GM18870 (cell line): ENCODE measurements around the gene MRPL3.
"Not testable (repeated sequence)": the region's sequence is repeated elsewhere in the genome, so short reads cannot be mapped to it uniquely, and the experiment has no call there.

Experiments used
- ATAC-seq: cut with Tn5 transposase; IDR thresholded peaks from one replicate; pipeline ENCODE4 v1.9.1; 2021; ENCODE audit warnings: moderate library complexity; ENCODE audit not compliant: unreplicated experiment

Gene MRPL3

DNA sequence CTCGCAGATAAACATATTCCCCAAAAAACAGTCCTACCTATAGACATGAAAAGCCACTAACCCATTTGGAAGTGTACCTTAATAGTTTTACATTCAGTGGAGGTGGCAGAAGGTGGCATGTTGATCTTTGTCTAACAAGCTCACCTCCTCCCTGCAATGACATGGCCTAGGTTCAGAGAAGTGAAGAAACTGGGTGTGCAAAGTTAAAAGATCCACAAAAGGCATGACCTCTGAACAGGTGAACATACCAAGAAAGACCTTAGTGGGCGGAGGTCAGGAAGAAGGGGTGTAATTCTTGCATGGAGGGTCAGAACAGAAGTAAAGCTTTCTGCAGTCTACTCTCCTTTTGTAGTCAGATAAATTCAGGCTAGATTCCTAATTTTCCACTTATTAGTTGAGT lies 822 bp downstream of the MRPL3 start:
- no peak for ATAC-seq

DNA sequence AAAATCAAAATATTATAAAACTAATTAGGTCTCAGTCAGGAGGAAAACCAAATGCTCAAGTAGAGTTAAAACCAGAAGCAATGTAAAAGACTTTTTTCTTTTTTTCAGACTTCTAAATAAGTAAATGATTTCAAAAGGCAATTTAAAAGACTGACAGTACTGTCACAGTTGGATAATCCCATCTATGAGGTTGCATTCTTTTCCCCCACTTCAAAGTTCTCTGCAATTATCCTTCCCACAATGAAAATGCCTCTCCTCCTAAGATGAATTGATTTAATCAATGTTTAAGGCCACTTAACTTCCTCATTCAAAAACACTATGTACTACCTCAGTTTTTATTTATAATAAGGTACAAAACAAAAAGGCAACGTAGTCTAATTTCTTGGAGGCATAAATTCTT lies 8.1 kb downstream of the MRPL3 start:
- no peak for ATAC-seq

DNA sequence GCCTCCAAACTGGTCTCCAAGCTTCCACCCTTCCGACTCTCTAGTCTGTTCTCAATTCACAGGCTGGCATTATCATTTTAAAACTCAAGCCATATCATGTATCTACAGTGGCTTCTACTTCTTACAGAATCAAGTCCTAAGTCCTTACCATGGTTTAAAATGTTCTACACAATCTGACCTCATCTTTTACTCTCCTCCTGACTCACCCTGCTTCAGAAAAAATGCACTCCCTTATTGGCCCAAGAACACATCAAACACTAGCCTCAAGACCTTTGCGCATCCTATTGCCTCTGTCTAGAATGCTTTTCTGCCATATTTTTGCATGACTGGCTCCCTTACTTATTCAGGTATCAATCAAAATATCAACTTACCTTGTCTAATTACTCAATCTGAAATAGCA lies 11.0 kb downstream of the MRPL3 start:
- ATAC-seq, result no peak

DNA sequence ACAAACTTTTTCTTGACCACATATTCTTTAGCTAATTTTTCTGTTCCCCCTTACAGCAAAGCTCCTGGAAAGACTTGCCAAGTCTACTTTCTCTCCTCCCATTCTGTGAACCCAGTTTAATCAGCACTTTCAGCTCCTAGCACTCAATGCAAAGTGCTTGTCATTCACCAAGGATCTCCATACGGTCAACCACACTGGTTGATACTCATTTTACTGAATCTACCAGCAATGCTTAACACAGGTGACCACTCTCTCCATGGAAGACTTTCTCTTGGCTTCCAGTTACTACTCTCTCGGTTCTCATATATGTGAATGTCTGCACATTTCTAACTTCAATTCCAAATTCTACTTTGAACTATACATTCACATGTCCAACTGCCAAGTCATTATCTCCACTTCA lies 11.7 kb downstream of the MRPL3 start:
- ATAC-seq, result no peak

DNA sequence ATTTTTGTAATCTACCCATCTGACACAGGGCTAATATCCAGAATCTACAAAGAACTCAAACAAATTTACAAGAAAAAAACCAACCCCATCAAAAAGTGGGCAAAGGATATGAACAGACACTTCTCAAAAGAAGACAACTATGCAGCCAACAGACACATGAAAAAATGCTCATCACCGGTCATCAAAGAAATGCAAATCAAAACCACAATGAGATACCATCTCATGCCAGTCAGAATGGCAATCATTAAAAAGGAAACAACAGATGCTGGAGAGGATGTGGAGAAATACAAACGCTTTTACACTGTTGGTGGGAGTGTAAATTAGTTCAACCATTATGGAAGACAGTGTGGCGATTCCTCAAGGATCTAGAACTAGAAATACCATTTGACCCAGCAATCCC lies 16.2 kb downstream of the MRPL3 start:
- ATAC-seq, result not testable (repeated sequence)

DNA sequence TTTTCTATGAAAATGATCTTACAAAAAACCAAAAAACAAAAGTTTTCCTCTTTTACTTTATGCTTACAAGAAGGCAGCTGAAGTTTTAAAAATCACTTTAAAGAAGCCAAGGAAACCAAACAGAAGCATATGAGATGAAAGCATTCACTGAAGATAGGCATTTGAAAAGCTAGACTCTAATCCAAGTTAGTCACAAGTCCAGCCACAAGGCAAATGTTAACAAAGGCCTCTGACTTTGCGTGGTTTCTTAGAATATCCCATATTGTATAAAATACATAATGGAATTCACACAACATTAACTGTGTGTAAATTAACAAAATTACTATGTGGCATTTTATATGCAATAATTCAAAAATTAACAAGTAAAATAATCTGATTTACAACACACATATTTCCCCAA lies 17.7 kb downstream of the MRPL3 start:
- no peak for ATAC-seq

DNA sequence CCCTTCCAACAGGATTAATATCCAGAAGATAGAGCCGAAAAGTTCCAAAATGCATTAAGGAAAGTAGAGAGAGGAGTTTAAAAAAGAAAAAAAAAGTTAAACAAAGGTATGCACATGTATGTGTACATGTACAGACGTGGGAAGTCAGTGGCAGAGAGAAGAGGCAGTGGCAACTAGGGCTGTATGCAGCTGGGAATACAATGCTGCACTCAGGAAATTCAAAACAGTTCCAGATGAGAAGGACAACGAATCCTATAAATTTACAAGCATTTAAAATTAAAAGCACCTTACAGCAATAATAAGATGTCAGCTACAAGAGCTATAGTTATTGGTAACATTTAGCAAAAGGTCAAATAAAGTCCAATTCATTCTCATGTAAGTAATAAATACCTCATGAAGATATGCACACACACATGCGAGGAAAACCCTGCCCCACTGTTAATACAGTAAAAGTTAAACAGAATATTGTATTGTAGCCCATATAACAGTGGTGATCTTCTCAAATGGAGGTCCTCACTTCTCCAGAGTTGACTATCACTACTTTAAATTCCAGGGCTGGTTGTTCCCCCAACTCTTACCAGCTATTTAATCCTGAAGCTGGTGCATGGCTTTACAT lies 18.2 kb downstream of the MRPL3 start:
- no peak for ATAC-seq

DNA sequence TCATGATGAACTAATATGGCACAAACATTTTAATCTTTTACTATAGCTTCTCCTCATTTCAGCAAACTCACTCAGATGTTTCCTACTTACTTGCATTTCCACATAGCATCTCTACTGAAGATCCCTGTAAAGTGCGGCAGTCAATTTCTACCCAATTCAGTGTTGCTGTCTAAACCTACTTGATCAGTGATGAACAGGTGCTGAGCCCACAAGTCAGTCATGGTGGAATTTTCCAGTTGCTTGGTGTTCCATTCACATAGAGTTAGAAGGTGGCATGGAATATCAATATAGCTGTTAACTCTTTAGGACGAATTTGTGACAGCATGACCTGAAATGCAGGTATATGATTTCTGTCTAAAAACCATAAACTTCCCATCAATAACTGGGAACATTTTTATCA lies 22.7 kb downstream of the MRPL3 start:
- no peak for ATAC-seq

DNA sequence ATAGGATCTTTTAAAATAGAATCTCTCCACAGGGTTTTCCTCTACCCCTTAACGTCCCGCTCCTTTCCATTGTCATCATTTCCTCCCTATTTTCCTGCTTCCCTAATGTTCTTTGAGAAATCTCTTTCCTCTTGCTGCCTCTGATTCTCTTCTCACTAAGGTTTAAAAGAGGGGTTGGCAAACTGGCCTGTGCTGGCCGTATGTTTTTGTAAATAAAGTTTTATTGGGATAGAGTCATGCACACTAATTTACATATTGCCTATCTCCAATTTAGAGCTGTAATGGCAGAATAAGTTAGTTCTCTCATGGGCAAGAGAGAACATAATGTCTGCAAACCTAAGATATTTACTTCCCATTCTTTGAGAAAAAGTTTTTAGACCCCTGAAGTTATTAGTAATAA lies 25.0 kb downstream of the MRPL3 start:
- ATAC-seq, result no peak

DNA sequence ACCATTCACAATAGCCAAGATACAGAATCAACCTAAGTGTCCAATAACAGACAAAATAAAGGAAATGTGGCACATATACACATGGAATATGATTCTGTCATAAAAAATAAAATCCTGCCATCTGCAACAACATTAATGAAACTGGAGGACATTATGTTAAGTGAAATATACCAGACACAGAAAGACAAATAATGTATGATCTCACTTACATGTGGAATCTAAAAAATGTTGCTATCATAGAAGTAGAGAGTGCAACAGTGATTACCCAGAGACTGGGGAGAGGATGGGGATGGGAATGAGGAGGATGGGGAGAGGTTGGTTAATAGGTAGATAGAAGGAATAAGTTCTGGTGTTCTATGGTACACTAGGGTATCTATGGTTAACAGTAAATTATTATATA lies 28.7 kb downstream of the MRPL3 start:
- ATAC-seq, result no peak

DNA sequence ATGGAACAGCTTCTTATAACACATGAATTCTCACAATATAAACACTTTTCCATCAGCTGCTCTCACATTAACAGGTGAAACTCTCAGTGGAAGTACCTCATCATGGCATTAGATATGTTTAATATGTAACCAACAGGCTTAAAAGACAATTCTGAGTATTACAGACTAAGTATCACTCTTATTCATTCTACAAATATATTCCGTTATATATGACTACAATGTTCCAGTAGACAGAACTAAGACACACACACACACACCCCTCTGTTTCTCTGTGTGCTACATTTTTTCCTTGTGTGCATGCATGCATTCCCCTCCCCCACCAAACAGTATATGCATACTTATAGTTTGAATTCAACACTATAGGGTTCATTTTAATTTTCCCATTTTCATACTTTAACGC lies 32.4 kb downstream of the MRPL3 start:
- no peak for ATAC-seq

DNA sequence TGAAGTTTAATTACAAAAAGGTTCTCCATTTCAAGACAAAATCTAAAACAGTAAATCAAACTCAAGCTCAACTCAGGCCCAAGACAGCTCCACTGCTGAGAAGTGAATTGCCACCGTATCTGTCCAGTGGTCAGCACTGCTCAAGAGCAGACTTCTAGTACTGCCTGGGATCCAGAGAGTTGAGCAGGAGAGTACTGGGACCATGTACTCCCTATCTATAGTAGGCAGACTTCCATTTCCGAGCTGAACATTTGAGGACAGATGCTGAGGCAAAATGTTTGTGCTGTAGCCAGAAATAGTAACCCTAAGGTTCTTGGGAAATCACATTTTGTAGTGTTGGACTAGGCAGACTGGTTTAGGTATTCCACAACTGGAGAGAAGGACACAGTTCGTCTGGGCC lies 44.1 kb downstream of the MRPL3 start:
- no peak for ATAC-seq

DNA sequence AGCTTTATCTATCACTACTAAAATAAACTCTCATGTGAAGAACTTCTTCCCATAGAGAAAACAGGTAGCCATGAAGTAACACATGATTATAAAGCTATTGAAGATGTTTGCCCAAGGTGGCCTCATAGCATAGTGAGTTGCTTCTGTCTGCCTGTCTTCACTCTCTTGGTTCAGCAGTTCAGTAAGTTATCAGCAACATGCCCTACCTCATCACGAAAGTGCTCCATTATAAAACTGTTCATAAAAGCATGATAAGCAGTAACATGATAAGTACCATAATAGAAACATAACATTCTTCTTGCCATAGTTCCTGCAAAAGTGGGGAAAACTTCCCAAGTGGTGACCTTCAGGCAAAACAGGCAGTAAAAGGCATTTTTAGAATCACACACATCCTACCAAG lies 45.6 kb downstream of the MRPL3 start:
- no peak for ATAC-seq

DNA sequence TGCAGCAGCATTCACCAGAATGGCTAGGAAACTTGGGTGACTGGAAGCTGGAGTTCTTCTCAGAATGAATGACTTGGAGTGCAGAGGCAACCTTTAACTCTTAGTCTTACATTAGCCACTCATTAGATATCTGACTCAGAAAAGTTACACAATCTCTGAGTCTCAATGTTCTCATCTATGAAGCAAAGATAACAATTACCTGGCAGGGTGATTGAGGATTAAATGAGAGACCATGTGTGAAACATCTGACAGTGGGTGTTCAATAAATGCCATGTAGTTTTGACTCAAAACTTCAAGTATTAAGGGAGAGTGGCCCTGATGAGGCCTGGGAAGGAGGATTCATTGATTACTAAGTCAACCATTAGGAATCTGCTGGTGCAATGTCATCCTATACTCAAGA lies 48.3 kb downstream of the MRPL3 start:
- ATAC-seq, result no peak

DNA sequence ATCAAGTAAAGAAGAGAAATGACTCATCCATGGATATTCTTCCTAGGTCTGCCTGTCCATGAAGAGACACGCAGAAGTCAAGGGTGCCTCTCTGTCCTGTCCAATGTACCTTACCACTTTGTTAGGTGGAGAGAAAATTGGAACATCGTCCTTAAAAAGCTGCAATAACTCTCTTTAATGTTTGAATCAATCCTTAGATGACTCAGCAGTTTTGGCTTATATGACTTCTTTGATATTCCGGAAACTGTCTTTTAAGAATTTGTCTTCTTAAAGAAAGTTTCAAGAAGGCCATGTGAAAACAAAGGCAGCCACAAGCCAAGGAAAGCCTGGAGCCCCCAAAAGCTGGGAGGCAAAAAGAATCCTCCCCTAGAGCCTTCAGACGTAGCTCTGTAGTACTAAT lies 49.2 kb downstream of the MRPL3 start:
- no peak for ATAC-seq

DNA sequence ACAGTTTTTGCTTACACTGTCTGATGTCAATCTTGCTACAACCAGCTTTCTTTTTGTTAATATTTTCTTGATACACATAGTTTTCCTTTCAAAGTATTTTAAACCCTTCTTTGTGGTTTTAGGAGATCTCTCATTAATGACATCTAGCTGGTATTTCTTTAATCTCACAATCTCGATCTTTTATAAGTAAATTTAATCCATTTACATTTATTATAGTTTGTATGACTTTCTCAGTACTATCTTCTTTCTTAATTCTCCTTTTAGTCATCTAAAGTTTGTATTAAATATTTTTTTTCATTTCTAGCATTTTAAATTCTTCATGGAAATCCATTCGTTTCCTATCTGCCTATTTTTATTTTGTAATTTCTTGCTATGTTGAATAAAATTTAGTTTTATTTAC lies 55.4 kb downstream of the MRPL3 start:
- no peak for ATAC-seq

DNA sequence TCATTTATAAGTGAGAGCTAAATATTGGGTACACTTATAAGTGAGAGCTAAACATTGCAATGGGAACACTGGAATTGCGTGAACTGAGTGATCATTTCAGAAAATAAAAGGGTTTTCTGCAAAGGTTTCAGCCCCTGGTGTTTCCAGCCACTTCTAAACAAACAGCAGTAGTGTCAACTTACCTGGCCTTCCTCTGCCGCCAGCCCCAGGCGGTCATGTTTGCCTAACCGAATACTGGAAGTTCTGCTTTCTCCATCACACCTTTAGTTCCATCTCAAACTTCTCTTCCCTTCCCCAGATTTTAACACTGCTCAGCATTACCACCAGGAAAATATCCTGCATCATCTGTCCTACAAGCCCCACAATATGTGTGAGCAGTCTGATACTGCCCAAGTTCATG lies 58.6 kb downstream of the MRPL3 start:
- ATAC-seq, result no peak

DNA sequence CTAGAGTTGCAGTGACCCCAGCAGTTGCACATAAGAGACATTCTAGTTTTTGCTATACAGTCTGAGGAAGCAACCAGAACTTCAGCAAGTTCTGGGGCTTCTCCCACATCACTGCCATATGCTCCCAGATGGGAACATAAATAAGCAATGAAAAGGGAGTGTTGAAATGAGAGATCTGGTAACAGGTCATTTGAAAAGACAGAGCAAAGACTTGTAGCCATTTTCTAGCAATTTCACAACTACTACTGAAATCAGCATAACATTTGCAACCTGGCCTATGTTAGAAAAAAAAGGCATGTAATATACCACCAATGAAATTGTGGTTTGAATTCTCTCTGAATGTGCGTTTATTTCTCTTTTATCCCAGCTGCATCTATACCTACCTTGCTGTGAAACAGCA lies 63.7 kb downstream of the MRPL3 start:
- ATAC-seq, result no peak

DNA sequence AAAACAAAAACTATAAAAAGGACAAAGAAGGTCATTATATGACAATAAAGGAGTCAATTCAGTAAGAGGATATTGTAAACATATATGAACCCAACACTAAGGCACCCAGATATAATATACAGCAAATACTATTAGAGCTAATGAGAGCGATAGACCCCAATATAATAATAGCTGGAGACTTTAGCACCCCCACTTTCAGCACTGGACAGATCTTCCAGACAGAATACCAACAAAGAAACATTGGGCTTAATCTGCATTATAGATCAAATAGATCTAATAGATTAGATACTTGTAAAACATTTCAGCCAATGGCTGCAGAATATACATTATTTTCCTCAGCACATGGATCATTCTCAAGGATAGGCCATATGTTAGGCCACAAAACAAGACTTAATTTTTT lies 67.8 kb downstream of the MRPL3 start:
- no peak for ATAC-seq

DNA sequence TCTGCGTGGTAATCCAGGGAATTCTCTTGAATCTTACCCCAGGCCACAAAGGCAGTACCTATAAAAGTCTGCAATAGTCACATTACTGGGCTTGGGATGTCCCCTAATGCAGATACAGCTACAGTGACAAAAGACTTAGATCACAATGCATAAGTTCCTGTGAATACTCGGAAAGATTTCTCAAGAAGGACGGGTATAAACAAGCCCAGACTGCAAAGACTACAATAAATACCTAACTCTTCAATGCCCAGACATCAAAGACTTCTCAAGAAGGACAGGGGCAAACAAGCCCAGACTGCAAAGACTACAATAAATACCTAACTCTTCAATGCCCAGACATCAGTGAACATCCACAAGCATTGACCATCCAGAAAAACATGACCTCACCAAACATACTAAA lies 70.3 kb downstream of the MRPL3 start:
- no peak for ATAC-seq

DNA sequence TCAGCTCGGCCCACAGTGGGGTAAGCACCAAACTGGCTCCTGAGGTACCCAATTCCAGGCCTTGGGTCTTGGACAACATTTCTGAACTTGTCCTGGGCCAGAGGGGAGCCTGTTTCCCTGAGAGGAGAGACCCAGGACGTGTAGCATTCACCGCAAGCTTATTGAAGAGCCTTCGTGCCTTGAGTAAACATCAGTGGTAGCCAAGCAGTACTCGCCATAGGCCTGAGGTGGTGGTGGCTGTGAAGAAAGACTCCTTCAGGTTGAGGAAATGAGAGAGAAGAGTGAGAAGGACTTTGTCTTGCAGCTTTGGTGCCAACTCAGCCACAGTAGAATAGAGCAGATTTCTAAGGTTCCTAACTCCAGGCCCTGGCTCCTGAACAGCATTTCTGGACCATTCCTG lies 71.0 kb downstream of the MRPL3 start:
- ATAC-seq, result no peak

DNA sequence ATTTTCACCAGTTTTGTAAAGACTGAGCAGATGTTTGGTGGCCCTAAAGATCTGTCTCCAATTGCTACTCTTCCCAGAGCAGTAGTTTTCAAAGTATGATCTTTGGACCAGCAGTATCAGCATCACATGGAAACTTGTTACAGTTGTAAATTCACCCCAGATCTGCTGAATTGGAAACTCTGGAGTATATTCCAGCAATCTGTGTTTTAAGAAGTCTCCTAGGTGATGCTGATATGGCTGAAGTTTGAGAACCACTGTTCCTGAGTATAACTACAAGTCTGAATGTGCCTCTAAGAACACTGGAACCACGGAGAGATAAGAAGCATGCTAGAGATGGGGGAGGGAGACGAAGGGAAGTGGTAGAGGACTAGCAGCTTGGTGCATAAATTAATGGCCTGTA lies 75.5 kb downstream of the MRPL3 start:
- no peak for ATAC-seq

DNA sequence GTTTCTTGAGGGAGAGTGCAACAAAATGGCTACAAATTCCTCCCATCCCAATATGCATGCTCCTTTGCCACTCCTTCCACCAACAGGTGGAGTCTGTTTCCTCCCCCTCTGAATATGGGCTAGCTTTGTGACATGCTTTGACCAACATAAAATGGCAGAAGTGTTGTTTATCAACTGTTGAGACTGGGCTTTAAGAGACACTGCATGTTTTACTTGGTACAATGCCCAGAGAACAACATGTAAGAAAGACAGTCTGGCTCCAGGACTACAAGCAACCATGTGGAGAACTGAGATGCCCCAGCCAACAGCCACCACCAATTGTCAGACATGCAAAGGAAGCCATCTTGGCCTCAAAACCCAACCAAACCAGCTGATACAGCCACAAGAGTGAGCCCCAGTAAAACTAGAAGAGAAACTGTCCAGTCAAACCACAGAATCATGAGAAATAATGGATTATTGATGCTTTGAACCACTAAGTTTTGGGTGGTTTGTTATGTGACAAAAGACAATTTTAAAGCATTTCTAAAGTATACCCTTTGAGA lies 80.7 kb downstream of the MRPL3 start:
- ATAC-seq, result no peak
